Testis (tissue), 3 donors: ENCODE measurements around the gene WDR18. TPM values are rescaled to one million over a fixed set of nuclear protein-coding genes. Genes with fewer than 3 reads are reported as not detected.

Experiments
- DNase-seq: peaks from one replicate; pipeline ENCODE4 v3.0.0-alpha.2; 2019
- H3K27ac ChIP-seq, 2 donors: fragments of 200-600 bp; sonication (generic); one replicate each; pipeline ENCODE4 v1.5.1; 2019
- H3K27me3 ChIP-seq: fragments of 200-600 bp; sonication (generic); one replicate; pipeline ENCODE4 v1.5.1; 2019
- H3K36me3 ChIP-seq: fragments of 200-600 bp; sonication (generic); one replicate; pipeline ENCODE4 v1.5.1; 2017; ENCODE audit warnings: low read depth; ENCODE audit errors: missing control alignments
- H3K4me1 ChIP-seq: fragments of 200-600 bp; sonication (generic); one replicate; pipeline ENCODE4 v1.5.1; 2019
- H3K4me3 ChIP-seq, 2 donors: fragments of 200-600 bp; sonication (generic); one replicate each; pipeline ENCODE4 v1.5.1; 2017 to 2019
- H3K9me3 ChIP-seq: fragments of 200-600 bp; sonication (generic); one replicate; pipeline ENCODE4 v1.5.1; 2017
- CTCF ChIP-seq, 3 experiments: fragments of 450-650 bp in 2 of 3; fragments of 200-600 bp in 1 of 3; sonication (generic) in 1 of 3; IDR thresholded peaks; one replicate each; pipeline ENCODE4 v1.5.1; 2016 to 2019; ENCODE audit warnings: antibody characterized with exemption in 3 of 3, mild to moderate bottlenecking in 2 of 3, moderate library complexity in 1 of 3
- POLR2A ChIP-seq: fragments of 450-650 bp; IDR thresholded peaks from one replicate; pipeline ENCODE4 v1.6.1; 2017; ENCODE audit warnings: antibody characterized with exemption, mild to moderate bottlenecking, moderate library complexity
- WGBS, 2 donors: methylation state at CpG; one replicate each; pipeline ENCODE4 v1.1.5; 2018; 5-methylcytosine and 5-hydroxymethylcytosine counted together
- intact Hi-C: fragments of 100-400 bp; cut with DNase I; formaldehyde crosslinking; loops from one replicate; pipeline ENCODE4 v1.15.1; 2023; ENCODE audit warnings: low total_unique reads
- polyA plus RNA-seq: library from polyadenylated mRNA; stranded (reverse); fragments of 350-450 nt; fragmentation: Illumina TruSeq; extraction: RNeasy Lipid Tissue Mini Kit (QIAGEN cat#74804); gene quantifications from one replicate; pipeline ENCODE4 v1.2.3, GENCODE V29; 2014; ENCODE audit warnings: low read depth, low replicate concordance; ENCODE audit not compliant: insufficient read depth
- total RNA-seq, 2 donors: library from RNA; depleted of rRNA; stranded (reverse); fragments of >200 nt; gene quantifications; one replicate each; pipeline ENCODE4 v1.2.3, GENCODE V29; 2016

The WDR18 gene
- total and polyA plus RNA-seq, 3 donors from 2014 or later, result 38.7 to 108 (median 70.9) TPM

DNA sequence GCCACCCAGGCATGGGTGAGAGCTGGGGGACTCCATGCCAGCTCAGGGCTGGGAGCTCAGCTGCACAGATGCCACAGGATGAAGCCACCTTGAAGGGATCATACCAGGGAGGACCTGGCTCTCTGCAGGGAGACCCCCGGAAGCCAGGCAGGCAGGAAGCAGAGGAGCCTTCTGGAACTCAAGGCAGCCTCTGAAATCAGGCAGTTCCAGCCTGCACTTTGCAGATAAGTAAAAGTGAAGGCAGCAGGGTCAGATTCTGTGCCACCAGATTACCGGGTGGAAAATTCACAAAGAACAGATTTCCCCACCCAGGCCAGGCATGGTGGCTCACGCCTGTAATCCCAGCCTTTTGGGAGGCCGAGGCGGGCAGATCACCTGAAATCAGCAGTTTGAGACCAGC is 34.2 kb downstream of the WDR18 start:
- H3K9me3 ChIP-seq, result no peaks in the 10 kb centered on the region
- TF ChIP-seq POLR2A (no peak), CTCF (IDR thresholded peaks at IDR 0.05) (no peak)
- H3K4me3 ChIP-seq, result no peak overlapping the region
- DNase-seq, result no peak
- H3K36me3 ChIP-seq, result no peaks in the 10 kb centered on the region
- H3K27me3 ChIP-seq, result no peaks in the 10 kb centered on the region
- WGBS, 2 donors, result 48 to 62% methylated on average over 5 of the region's 5 CpGs
- intact Hi-C loops, result no loop called here
- H3K27ac ChIP-seq, result no peak overlapping the region
- H3K4me1 ChIP-seq, result peaks cover 59% of the 10 kb centered on the region

DNA sequence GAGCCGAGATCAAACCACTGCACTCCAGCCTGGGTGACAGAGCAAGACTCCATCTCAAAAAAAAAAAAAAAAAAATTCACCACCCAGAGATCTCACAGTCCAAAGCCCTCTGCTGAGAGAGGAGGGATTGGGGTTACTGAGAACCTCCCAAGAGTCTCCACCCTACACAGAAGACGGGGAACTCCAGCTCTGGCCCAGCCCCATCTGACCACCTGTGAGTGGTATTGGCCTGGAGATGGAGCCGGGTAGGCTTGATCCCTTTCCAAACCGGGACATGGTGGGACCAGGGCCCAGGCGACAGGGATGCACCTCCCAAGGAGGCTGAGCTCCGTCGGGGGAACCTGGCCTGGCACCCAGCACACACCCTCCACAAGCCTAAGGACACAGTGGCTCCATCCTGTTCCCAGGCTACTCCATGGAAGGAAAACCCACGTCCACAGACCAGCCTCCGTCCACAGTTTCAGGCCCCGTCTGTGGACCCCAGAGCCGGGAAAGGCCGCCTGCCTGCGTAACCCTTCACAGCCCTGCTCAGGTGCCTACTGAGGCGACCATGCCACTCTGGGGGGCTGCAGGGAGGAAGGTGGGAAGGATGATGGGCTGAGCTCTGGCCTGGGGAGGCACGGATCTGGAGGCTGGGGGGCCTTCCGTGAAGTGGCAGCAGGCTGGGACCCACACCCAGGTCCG is 34.9 kb downstream of the WDR18 start:
- no peak for DNase-seq
- Histone ChIP-seq H3K36me3 (no peaks in the 10 kb centered on the region), H3K27me3 (no peaks in the 10 kb centered on the region), H3K4me3 (peak overlapping the region in 1 of 2 donors; percentile 90), H3K9me3 (no peaks in the 10 kb centered on the region), H3K4me1 (peaks cover 59% of the 10 kb centered on the region), H3K27ac (no peak overlapping the region)
- intact Hi-C loops, result no loop called here
- WGBS, 2 donors, result 32 to 46% methylated on average over 2 to 17 of the region's 17 CpGs
- TF ChIP-seq POLR2A (no peak), CTCF (IDR thresholded peaks at IDR 0.05) (no peak)

DNA sequence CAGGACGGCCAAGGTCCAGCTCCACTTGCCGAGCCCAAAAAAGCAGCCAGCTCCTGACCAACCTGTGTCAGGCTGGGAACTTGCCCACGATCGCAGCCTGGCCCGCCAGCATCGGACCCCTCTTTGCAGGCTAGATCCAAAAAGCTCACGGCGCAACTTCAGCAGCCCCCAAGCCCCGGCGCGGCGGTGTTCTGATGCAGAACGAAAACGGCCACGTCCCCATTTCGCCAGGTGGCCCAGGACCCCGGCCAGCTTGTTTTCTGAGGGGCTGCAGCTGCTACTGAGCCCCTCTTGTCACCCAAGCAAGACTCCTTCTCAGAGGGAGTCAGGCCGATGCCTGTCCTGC is 35.4 kb downstream of the WDR18 start:
- TF ChIP-seq POLR2A (no peak), CTCF (IDR thresholded peaks at IDR 0.05) (no peak)
- H3K4me3 ChIP-seq, result peak overlapping the region; percentile 86 to 90
- no peaks in the 10 kb centered on the region for H3K27me3 ChIP-seq
- H3K4me1 ChIP-seq, result peaks cover 59% of the 10 kb centered on the region
- no peaks in the 10 kb centered on the region for H3K9me3 ChIP-seq
- no peaks in the 10 kb centered on the region for H3K36me3 ChIP-seq
- WGBS, 2 donors, result 30 to 51% methylated on average over 4 to 18 of the region's 18 CpGs
- H3K27ac ChIP-seq, result peak overlapping the region in 1 of 2 donors; percentile 97
- DNase-seq, result no peak
- intact Hi-C loops, result no loop called here

- WGBS, 2 donors, result 2% methylated on average over 37 to 60 of the region's 60 CpGs
- TF ChIP-seq CTCF (IDR thresholded peaks at IDR 0.05) (no peak), POLR2A (no peak)
- Histone ChIP-seq H3K27me3 (no peaks in the 10 kb centered on the region), H3K9me3 (no peaks in the 10 kb centered on the region), H3K36me3 (no peaks in the 10 kb centered on the region), H3K27ac (peak overlapping the region; percentile 91 to 97), H3K4me3 (peak overlapping the region; percentile 86 to 90), H3K4me1 (peaks cover 57% of the 10 kb centered on the region)
- intact Hi-C loops, result no loop called here
- DNase-seq, result peak; percentile 54
Observed at GRCh38 chr19:1019980-1020867, 36.1 kb downstream of the WDR18 start.
